ENCODE measurements around the gene TMEM217.
A peak's percentile ranks its signal among the peaks of the same experiment; 100 is the strongest.
"Not testable (repeated sequence)": the region's sequence is repeated elsewhere in the genome, so short reads cannot be mapped to it uniquely, and the experiment has no call there.

Gene TMEM217

DNA sequence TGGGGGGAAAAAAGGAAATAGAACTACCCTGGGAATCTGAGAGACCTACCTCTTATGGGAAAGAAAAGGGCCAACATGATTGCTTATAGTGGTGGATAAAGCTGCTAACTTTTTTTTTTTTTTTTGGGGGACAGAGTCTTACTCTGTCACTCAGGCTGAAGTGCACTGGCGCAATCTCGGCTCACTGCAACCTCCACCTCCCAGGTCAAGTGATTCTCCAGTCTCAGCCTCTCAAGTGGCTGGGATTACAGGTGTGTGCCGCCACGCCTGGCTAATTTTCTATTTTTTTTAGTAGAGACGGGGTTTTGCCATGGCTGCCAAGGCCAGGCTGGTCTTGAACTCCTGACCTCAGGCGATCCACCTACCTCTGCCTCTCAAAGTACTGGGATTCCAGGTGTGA, 39.9 kb downstream of the TMEM217 start:
- DNase-seq (ENCODE audit: low read depth in 2 of 2), result no peak

DNA sequence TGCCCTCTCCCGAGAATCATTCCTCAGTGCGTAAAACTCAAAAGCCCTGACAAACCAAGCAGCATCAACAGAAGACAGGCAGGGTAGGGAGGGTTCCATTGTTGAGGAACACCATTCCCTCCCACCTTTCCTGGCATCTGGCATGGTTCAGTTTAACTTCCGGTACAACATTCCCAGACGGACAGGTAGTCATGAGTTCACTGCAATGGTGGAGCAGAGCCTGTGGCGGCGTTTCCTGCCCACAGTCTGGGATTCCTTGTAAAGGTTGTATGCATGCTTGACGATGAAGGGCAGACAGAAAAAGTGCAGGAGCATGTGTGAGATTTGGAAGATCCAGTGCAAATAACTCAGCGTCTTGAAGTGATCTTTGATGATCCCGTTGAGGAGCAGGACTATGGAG, 45.7 kb downstream of the TMEM217 start:
- DNase-seq (ENCODE audit: low read depth in 2 of 2), result no peak

DNA sequence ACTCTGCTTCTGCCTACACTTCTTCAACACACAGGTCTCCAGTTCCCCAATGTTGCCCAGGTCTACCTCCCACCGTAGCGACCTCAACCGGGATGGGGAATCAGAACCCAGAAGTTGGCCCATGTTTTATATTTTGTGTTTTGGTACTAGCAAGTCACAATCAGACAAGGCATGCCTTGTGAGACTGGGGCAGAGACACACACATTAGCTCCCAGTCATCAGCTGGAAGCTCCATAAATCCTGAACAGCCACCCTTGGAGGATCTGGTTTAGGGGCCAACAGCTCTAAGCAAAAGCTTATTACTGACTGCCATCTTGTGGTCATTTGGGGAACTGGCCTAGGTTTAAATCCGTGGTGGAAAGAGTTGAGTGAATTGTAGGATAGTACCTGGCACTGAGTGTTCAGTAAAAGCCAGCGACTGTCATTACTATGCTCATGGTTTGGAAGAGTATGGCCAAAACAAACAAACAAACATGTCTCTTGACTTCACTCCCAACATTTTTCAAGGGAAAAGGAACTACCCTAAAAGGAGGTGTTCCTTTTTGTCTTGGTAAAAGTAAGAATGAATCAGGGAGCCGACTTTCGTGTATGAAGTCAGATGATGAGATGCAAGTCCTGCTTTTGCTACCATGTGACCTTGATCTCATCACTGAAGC, 47.5 kb downstream of the TMEM217 start:
- DNase-seq (ENCODE audit: low read depth in 2 of 2), result peak in 1 of 2 donors; percentile 68

GRCh38 chr6:37209461-37210205, 48.3 kb downstream of the TMEM217 start:
- peak in 1 of 2 donors; percentile 38 for DNase-seq (ENCODE audit: low read depth in 2 of 2)

- DNase-seq (ENCODE audit: low read depth in 2 of 2), result no peak
Measured at GRCh38 chr6:37208793-37209192, 49.2 kb downstream of the TMEM217 start.

GRCh38 chr6:37207903-37208456, 50.0 kb downstream of the TMEM217 start:
- DNase-seq (ENCODE audit: low read depth in 2 of 2), result peak; percentile 68 to 83

DNA sequence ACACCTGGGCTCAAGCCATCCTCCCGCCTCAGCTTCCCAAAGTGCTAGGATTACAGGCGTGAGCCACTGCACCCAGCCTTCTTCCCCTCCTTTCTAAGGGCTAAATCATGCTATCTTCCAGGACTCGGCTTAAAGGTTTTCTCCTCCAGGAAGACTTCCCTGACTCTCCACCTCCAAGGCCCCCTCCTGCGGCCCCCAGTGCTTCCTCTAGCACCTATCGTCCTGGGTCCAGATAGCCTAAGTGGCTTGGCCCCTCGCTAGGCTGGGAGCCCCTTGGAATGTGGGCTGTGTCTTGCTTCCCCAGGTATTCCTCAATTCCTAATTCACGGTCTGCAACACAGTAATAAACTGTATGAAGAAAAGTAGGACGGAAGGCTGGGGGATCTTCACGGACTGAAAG, 51.3 kb downstream of the TMEM217 start:
- no peak for DNase-seq (ENCODE audit: low read depth in 2 of 2)

- DNase-seq (ENCODE audit: low read depth in 2 of 2), result no peak
Measured at GRCh38 chr6:37205997-37206340, 52.0 kb downstream of the TMEM217 start.

GRCh38 chr6:37205175-37205996, 52.6 kb downstream of the TMEM217 start:
- DNase-seq (ENCODE audit: low read depth in 2 of 2), result no peak

DNA sequence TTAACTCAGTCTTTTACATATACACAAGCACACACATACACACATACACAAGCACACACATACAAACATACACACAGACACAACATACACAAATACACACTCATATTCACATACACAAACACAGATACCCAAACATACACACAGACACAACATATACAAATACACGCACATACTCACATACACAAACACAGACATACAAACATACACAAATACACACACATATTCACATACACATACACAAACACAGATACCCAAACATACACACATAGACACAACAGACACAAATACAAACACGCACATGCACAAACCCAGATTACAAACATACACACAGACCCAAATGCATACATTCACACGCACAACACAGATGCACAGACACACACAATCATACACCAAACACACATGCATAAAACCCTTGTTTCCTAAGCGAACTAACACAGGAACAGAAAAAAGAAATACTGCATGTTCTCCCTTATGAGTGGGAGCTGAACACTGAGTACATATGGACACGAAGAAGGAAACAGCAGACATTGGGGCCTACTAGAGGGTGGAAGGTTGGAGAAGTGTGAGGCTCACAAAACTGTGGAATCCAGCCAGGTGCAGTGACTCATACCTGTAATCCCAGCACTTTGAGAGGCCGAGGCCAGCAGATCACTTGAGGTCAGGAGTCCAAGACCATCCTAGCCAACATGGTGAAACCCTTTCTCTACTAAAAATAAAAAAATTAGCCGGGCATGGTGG, 53.8 kb downstream of the TMEM217 start:
- no peak for DNase-seq (ENCODE audit: low read depth in 2 of 2)

GRCh38 chr6:37202788-37203491, 55.0 kb downstream of the TMEM217 start:
- DNase-seq (ENCODE audit: low read depth in 2 of 2), result no peak

- DNase-seq (ENCODE audit: low read depth in 2 of 2), result no peak
Measured at GRCh38 chr6:37201726-37202125, 56.2 kb downstream of the TMEM217 start.

- DNase-seq (ENCODE audit: low read depth in 2 of 2), result no peak
Measured at GRCh38 chr6:37200085-37200484, 57.9 kb downstream of the TMEM217 start.

- DNase-seq (ENCODE audit: low read depth in 2 of 2), result not testable (repeated sequence)
Measured at GRCh38 chr6:37196451-37196850, 61.5 kb downstream of the TMEM217 start.

DNA sequence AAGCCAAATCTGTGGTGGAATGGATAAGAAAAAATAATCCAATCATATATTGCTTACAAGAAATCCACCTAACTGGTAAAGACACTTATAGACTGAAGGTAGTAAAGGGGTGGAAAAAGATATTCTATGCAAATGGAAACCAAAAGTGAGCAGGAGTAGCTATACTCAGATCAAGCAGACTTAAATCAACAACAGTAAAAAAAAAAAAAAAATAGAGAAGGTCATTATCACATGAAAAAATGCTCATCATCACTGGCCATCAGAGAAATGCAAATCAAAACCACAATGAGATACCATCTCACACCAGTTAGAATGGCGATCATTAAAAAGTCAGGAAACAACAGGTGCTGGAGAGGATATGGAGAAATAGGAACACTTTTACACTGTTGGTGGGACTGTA, 63.1 kb downstream of the TMEM217 start:
- not testable (repeated sequence) for DNase-seq (ENCODE audit: low read depth in 2 of 2)

- DNase-seq (ENCODE audit: low read depth in 2 of 2), result no peak
Measured at GRCh38 chr6:37192666-37193065, 65.3 kb downstream of the TMEM217 start.

DNA sequence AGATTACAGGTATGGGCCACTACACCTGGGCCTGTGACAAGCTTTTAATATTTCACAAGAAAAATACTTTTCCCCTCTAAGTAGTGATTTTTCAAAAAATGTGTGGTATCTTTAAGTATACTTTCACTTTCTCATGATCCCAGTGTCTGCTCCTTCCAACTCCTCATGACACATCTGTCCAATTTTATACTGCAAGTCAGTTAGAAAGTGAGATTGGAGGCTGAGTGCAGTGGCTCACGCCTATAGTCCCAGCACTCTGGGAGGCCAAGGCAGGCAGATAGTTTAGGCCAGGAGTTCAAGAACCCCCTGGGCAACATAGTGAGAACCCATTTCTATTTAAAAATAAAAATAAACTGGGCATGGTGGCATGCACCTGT, 67.8 kb downstream of the TMEM217 start:
- DNase-seq (ENCODE audit: low read depth in 2 of 2), result no peak

DNA sequence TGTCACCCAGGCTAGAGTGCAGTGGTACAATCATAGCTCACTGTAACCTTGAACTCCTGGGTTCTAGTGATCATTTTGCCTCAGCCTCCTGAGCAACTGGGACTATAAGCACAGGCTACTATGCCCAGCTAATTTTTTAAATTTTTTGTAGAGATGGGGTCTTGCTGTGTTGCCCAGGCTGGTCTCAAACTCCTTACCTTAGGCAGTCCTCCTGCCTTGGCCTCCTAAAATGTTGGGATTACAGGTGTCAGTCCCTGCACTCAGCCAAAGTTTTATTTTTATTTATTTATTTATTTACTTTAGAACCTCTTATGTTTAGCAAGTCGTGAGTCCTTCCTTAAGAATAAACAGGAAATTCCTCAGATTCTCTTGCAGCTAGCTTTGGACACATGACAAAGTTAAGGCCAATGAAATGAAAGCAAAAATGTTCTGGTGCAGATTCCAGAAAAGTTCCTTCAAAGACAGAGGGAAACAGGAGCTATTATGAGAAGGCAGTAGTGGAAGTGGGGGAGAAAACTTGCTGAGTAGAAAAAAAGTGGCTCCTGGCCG, 68.9 kb downstream of the TMEM217 start:
- DNase-seq (ENCODE audit: low read depth in 2 of 2), result no peak

- DNase-seq (ENCODE audit: low read depth in 2 of 2), result no peak
Measured at GRCh38 chr6:37187321-37188022, 70.5 kb downstream of the TMEM217 start.

Measured in stimulated activated CD8-positive, alpha-beta memory T cell treated with anti-CD3 and anti-CD28 coated beads, Interleukin-15, amount 100 ng/mL, for 4 hours (primary cell).